CD4-positive, alpha-beta T cell treated with Interleukin-4 for 1 hour (primary cell): ENCODE data around the gene FNDC3B.

ENCODE experiments used
- DNase-seq, 2 donors: peaks; one replicate each; pipeline ENCODE4 v3.0.0-alpha.2; 2020 to 2022

The FNDC3B gene

GRCh38 chr3:172120912-172121311, 81.5 kb downstream of the FNDC3B start:
- no peak for DNase-seq

GRCh38 chr3:172121981-172122380, 82.6 kb downstream of the FNDC3B start:
- DNase-seq = no peak

GRCh38 chr3:172124271-172124670, 84.9 kb downstream of the FNDC3B start:
- DNase-seq = no peak

- DNase-seq = no peak
Measured at GRCh38 chr3:172125053-172125452, 85.7 kb downstream of the FNDC3B start.

GRCh38 chr3:172125963-172126457, 86.6 kb downstream of the FNDC3B start:
- DNase-seq = no peak

GRCh38 chr3:172126741-172127140, 87.4 kb downstream of the FNDC3B start:
- DNase-seq = no peak

- DNase-seq = no peak
Measured at GRCh38 chr3:172127141-172127540, 87.8 kb downstream of the FNDC3B start.

- no peak for DNase-seq
Measured at GRCh38 chr3:172127929-172128580, 88.7 kb downstream of the FNDC3B start.

- DNase-seq = no peak
Measured at GRCh38 chr3:172128858-172129257, 89.5 kb downstream of the FNDC3B start.

GRCh38 chr3:172129498-172129849, 90.1 kb downstream of the FNDC3B start:
- DNase-seq = no peak

GRCh38 chr3:172129850-172130716, 90.7 kb downstream of the FNDC3B start:
- peak; percentile 76 to 89 for DNase-seq

GRCh38 chr3:172130717-172131050, 91.3 kb downstream of the FNDC3B start:
- DNase-seq = no peak

GRCh38 chr3:172131746-172132145, 92.4 kb downstream of the FNDC3B start:
- no peak for DNase-seq

- peak in 1 of 2 donors; percentile 64 for DNase-seq
Measured at GRCh38 chr3:172132159-172132586, 92.8 kb downstream of the FNDC3B start.

GRCh38 chr3:172132721-172133311, 93.4 kb downstream of the FNDC3B start:
- DNase-seq = no peak

GRCh38 chr3:172133838-172134237, 94.5 kb downstream of the FNDC3B start:
- DNase-seq = no peak

- peak in 1 of 2 donors; percentile 67 for DNase-seq
Measured at GRCh38 chr3:172134352-172134751, 95.0 kb downstream of the FNDC3B start.

- DNase-seq = no peak
Measured at GRCh38 chr3:172135185-172135584, 95.8 kb downstream of the FNDC3B start.

- DNase-seq = no peak
Measured at GRCh38 chr3:172135820-172136219, 96.4 kb downstream of the FNDC3B start.

GRCh38 chr3:172136330-172136729, 97.0 kb downstream of the FNDC3B start:
- no peak for DNase-seq

GRCh38 chr3:172137287-172138192, 98.2 kb downstream of the FNDC3B start:
- no peak for DNase-seq

GRCh38 chr3:172138193-172138537, 98.8 kb downstream of the FNDC3B start:
- DNase-seq = no peak
